ENCODE measurements around the gene CLCN5. TPM values are rescaled to one million over a fixed set of nuclear protein-coding genes. Genes with fewer than 3 reads are reported as not detected.

Gene CLCN5
- total RNA-seq (2014; rRNA removed; shearing (Covaris generic); ENCODE audit: low replicate concordance), result 5.5 and 8.1 TPM in 2 replicates

GRCh38 chrX:49922291-49923241 is at the start of gene CLCN5:
CLCN5 (plus strand) TSS chrX:49922596; CDS start chrX:49925299, 2,703 bp downstream.
- Histone ChIP-seq H3K9me2 (replicated peaks; ENCODE audit: insufficient read depth, low read length) (no peaks in the 10 kb centered on the region), H3K27me3 (ENCODE audit: low read length) (no peaks in the 10 kb centered on the region), H3K36me3 (ENCODE audit: insufficient read depth, low read length) (no peaks in the 10 kb centered on the region), H3K9me3 (ENCODE audit: low read length) (no peaks in the 10 kb centered on the region), H3K4me2 (ENCODE audit: low read depth, low read length, poor library complexity, severe bottlenecking) (peak within 1 kb of the TSS; percentile 76), H3K9ac (ENCODE audit: low read length) (peak within 1 kb of the TSS; percentile 76), H2AFZ (ENCODE audit: low read length) (peak within 1 kb of the TSS; percentile 60; the same call in 1 of the 2 replicates), H3K27ac (ENCODE audit: low read length) (no peak within 1 kb of the TSS), H3K4me3 (ENCODE audit: low read length) (peak within 1 kb of the TSS; percentile 74), H3K4me1 (ENCODE audit: low read length) (peaks cover 14% of the 10 kb centered on the region), H3K79me2 (ENCODE audit: low read length) (no peaks in the 10 kb centered on the region), H4K20me1 (ENCODE audit: insufficient read depth, low read depth, low read length) (no peaks in the 10 kb centered on the region)
- DNase-seq, result peak; percentile 96

- no peaks in the 10 kb centered on the region for H3K9me3 ChIP-seq (ENCODE audit: low read length)
- no peaks in the 10 kb centered on the region for H3K9me2 ChIP-seq (replicated peaks; ENCODE audit: insufficient read depth, low read length)
- H4K20me1 ChIP-seq (ENCODE audit: insufficient read depth, low read depth, low read length), result no peaks in the 10 kb centered on the region
- H3K4me2 ChIP-seq (ENCODE audit: low read depth, low read length, poor library complexity, severe bottlenecking), result no peak overlapping the region
- no peak overlapping the region for H2AFZ ChIP-seq (ENCODE audit: low read length)
- H3K4me3 ChIP-seq (ENCODE audit: low read length), result no peak overlapping the region
- peak; percentile 74 for DNase-seq
- no peak overlapping the region for H3K9ac ChIP-seq (ENCODE audit: low read length)
- no peaks in the 10 kb centered on the region for H3K27me3 ChIP-seq (ENCODE audit: low read length)
- H3K79me2 ChIP-seq (ENCODE audit: low read length), result no peaks in the 10 kb centered on the region
- no peaks in the 10 kb centered on the region for H3K36me3 ChIP-seq (ENCODE audit: insufficient read depth, low read length)
- H3K4me1 ChIP-seq (ENCODE audit: low read length), result no peaks in the 10 kb centered on the region
- no peak overlapping the region for H3K27ac ChIP-seq (ENCODE audit: low read length)
These were observed 45.6 kb upstream of the CLCN5 start for GRCh38 chrX:49876750-49877149.

- Histone ChIP-seq H2AFZ (ENCODE audit: low read length) (no peak overlapping the region), H3K4me2 (ENCODE audit: low read depth, low read length, poor library complexity, severe bottlenecking) (no peak overlapping the region), H3K4me1 (ENCODE audit: low read length) (no peaks in the 10 kb centered on the region), H4K20me1 (ENCODE audit: insufficient read depth, low read depth, low read length) (no peaks in the 10 kb centered on the region), H3K9ac (ENCODE audit: low read length) (no peak overlapping the region), H3K27ac (ENCODE audit: low read length) (no peak overlapping the region), H3K9me3 (ENCODE audit: low read length) (no peaks in the 10 kb centered on the region), H3K36me3 (ENCODE audit: insufficient read depth, low read length) (no peaks in the 10 kb centered on the region), H3K4me3 (ENCODE audit: low read length) (no peak overlapping the region), H3K79me2 (ENCODE audit: low read length) (no peaks in the 10 kb centered on the region), H3K9me2 (replicated peaks; ENCODE audit: insufficient read depth, low read length) (no peaks in the 10 kb centered on the region), H3K27me3 (ENCODE audit: low read length) (no peaks in the 10 kb centered on the region)
- no peak for DNase-seq
These were observed 44.8 kb upstream of the CLCN5 start for GRCh38 chrX:49877397-49878101.

GRCh38 chrX:49878128-49878833 is 44.1 kb upstream of the CLCN5 start:
- H3K27me3 ChIP-seq (ENCODE audit: low read length), result no peaks in the 10 kb centered on the region
- H3K4me2 ChIP-seq (ENCODE audit: low read depth, low read length, poor library complexity, severe bottlenecking), result no peak overlapping the region
- H3K9ac ChIP-seq (ENCODE audit: low read length), result no peak overlapping the region
- H3K9me2 ChIP-seq (replicated peaks; ENCODE audit: insufficient read depth, low read length), result no peaks in the 10 kb centered on the region
- no peaks in the 10 kb centered on the region for H3K79me2 ChIP-seq (ENCODE audit: low read length)
- no peak overlapping the region for H3K27ac ChIP-seq (ENCODE audit: low read length)
- DNase-seq, result no peak
- H3K36me3 ChIP-seq (ENCODE audit: insufficient read depth, low read length), result no peaks in the 10 kb centered on the region
- H4K20me1 ChIP-seq (ENCODE audit: insufficient read depth, low read depth, low read length), result no peaks in the 10 kb centered on the region
- H3K4me3 ChIP-seq (ENCODE audit: low read length), result no peak overlapping the region
- no peak overlapping the region for H2AFZ ChIP-seq (ENCODE audit: low read length)
- H3K4me1 ChIP-seq (ENCODE audit: low read length), result no peaks in the 10 kb centered on the region
- no peaks in the 10 kb centered on the region for H3K9me3 ChIP-seq (ENCODE audit: low read length)

- H3K4me2 ChIP-seq (ENCODE audit: low read depth, low read length, poor library complexity, severe bottlenecking), result peak within 1 kb of the TSS; percentile 63
These were observed 43.4 kb upstream of the CLCN5 start, which contains the start of gene USP27X for GRCh38 chrX:49878834-49879655. USP27X (plus strand) TSS chrX:49879484; CDS start chrX:49880308, 824 bp downstream.

GRCh38 chrX:49879656-49880277 is 42.6 kb upstream of the CLCN5 start:
- Histone ChIP-seq H3K9me2 (replicated peaks; ENCODE audit: insufficient read depth, low read length) (no peaks in the 10 kb centered on the region), H3K4me1 (ENCODE audit: low read length) (no peaks in the 10 kb centered on the region), H4K20me1 (ENCODE audit: insufficient read depth, low read depth, low read length) (no peaks in the 10 kb centered on the region), H3K27ac (ENCODE audit: low read length) (no peak overlapping the region), H3K36me3 (ENCODE audit: insufficient read depth, low read length) (no peaks in the 10 kb centered on the region), H3K4me2 (ENCODE audit: low read depth, low read length, poor library complexity, severe bottlenecking) (no peak overlapping the region), H3K27me3 (ENCODE audit: low read length) (no peaks in the 10 kb centered on the region), H2AFZ (ENCODE audit: low read length) (no peak overlapping the region), H3K79me2 (ENCODE audit: low read length) (no peaks in the 10 kb centered on the region), H3K9me3 (ENCODE audit: low read length) (no peaks in the 10 kb centered on the region), H3K9ac (ENCODE audit: low read length) (no peak overlapping the region), H3K4me3 (ENCODE audit: low read length) (no peak overlapping the region; the same call in 1 of the 2 replicates)
- no peak for DNase-seq

More at GRCh38 chrX:49878834-49879655, 43.4 kb upstream of the CLCN5 start, which contains the start of gene USP27X:
- H2AFZ ChIP-seq (ENCODE audit: low read length), result peak within 1 kb of the TSS; percentile 65; the same call in 1 of the 2 replicates
- no peaks in the 10 kb centered on the region for H3K36me3 ChIP-seq (ENCODE audit: insufficient read depth, low read length)
- H3K79me2 ChIP-seq (ENCODE audit: low read length), result no peaks in the 10 kb centered on the region
- no peaks in the 10 kb centered on the region for H3K4me1 ChIP-seq (ENCODE audit: low read length)
- H3K9me2 ChIP-seq (replicated peaks; ENCODE audit: insufficient read depth, low read length), result no peaks in the 10 kb centered on the region
- H3K4me3 ChIP-seq (ENCODE audit: low read length), result peak within 1 kb of the TSS; percentile 61; the same call in 1 of the 2 replicates
- no peaks in the 10 kb centered on the region for H3K27me3 ChIP-seq (ENCODE audit: low read length)
- H3K9me3 ChIP-seq (ENCODE audit: low read length), result no peaks in the 10 kb centered on the region
- no peak within 1 kb of the TSS for H3K27ac ChIP-seq (ENCODE audit: low read length)
- H4K20me1 ChIP-seq (ENCODE audit: insufficient read depth, low read depth, low read length), result no peaks in the 10 kb centered on the region
- H3K9ac ChIP-seq (ENCODE audit: low read length), result peak within 1 kb of the TSS; percentile 39; the same call in 1 of the 2 replicates
- DNase-seq, result peak; percentile 44

- no peak for DNase-seq
- Histone ChIP-seq H4K20me1 (ENCODE audit: insufficient read depth, low read depth, low read length) (no peaks in the 10 kb centered on the region), H3K9me2 (replicated peaks; ENCODE audit: insufficient read depth, low read length) (no peaks in the 10 kb centered on the region), H3K4me1 (ENCODE audit: low read length) (no peaks in the 10 kb centered on the region), H2AFZ (ENCODE audit: low read length) (no peak overlapping the region), H3K9ac (ENCODE audit: low read length) (no peak overlapping the region), H3K4me3 (ENCODE audit: low read length) (no peak overlapping the region), H3K79me2 (ENCODE audit: low read length) (no peaks in the 10 kb centered on the region), H3K36me3 (ENCODE audit: insufficient read depth, low read length) (no peaks in the 10 kb centered on the region), H3K27ac (ENCODE audit: low read length) (no peak overlapping the region), H3K4me2 (ENCODE audit: low read depth, low read length, poor library complexity, severe bottlenecking) (no peak overlapping the region), H3K9me3 (ENCODE audit: low read length) (no peaks in the 10 kb centered on the region), H3K27me3 (ENCODE audit: low read length) (no peaks in the 10 kb centered on the region)
These were observed 41.7 kb upstream of the CLCN5 start for GRCh38 chrX:49880668-49881067.
